HS-27A (cell line): ENCODE data around the gene SLC4A2.

Source experiments
- DNase-seq: peaks from one replicate; pipeline ENCODE4 v3.0.0-alpha.2; 2012; ENCODE audit warnings: low read depth, missing footprints

The SLC4A2 gene

GRCh38 chr7:151115121-151115835 lies 55.9 kb downstream of the SLC4A2 start:
- DNase-seq: no peak

GRCh38 chr7:151115836-151116418 lies 56.5 kb downstream of the SLC4A2 start:
- DNase-seq: no peak

GRCh38 chr7:151116603-151117440 lies 57.4 kb downstream of the SLC4A2 start:
- no peak for DNase-seq

- no peak for DNase-seq
Measured at GRCh38 chr7:151117565-151117964, 58.2 kb downstream of the SLC4A2 start.

GRCh38 chr7:151118108-151119054 lies 59.0 kb downstream of the SLC4A2 start:
- no peak for DNase-seq

GRCh38 chr7:151119055-151119415 lies 59.6 kb downstream of the SLC4A2 start:
- no peak for DNase-seq

- DNase-seq: no peak
Measured at GRCh38 chr7:151119902-151120301, 60.5 kb downstream of the SLC4A2 start.

- no peak for DNase-seq
Measured at GRCh38 chr7:151120896-151121295, 61.5 kb downstream of the SLC4A2 start.

GRCh38 chr7:151121380-151122170 lies 62.2 kb downstream of the SLC4A2 start:
- DNase-seq: no peak

GRCh38 chr7:151122276-151122675 lies 62.9 kb downstream of the SLC4A2 start:
- no peak for DNase-seq

GRCh38 chr7:151122796-151123157 lies 63.4 kb downstream of the SLC4A2 start:
- no peak for DNase-seq

GRCh38 chr7:151123158-151123821 lies 63.9 kb downstream of the SLC4A2 start:
- no peak for DNase-seq

- DNase-seq: peak; percentile 27
Measured at GRCh38 chr7:151123822-151124464, 64.6 kb downstream of the SLC4A2 start.

- no peak for DNase-seq
Measured at GRCh38 chr7:151124481-151124880, 65.1 kb downstream of the SLC4A2 start.

GRCh38 chr7:151124899-151125399 lies 65.6 kb downstream of the SLC4A2 start:
- no peak for DNase-seq

GRCh38 chr7:151125470-151125845 lies 66.1 kb downstream of the SLC4A2 start:
- DNase-seq: no peak

GRCh38 chr7:151125846-151126481 lies 66.6 kb downstream of the SLC4A2 start:
- DNase-seq: no peak
